GM10266 (cell line): Measurements from ENCODE around the gene CDH8.

Experiments
- DNase-seq: peaks from one replicate; pipeline ENCODE4 v3.0.0; 2012; ENCODE audit errors: extremely low spot score
- CTCF ChIP-seq: IDR thresholded peaks from 2 replicates; pipeline ENCODE4 v1.5.1; 2012; ENCODE audit warnings: mild to moderate bottlenecking, low read depth; ENCODE audit not compliant: control insufficient read depth, insufficient read depth; ENCODE audit errors: missing control alignments

The CDH8 gene

DNA sequence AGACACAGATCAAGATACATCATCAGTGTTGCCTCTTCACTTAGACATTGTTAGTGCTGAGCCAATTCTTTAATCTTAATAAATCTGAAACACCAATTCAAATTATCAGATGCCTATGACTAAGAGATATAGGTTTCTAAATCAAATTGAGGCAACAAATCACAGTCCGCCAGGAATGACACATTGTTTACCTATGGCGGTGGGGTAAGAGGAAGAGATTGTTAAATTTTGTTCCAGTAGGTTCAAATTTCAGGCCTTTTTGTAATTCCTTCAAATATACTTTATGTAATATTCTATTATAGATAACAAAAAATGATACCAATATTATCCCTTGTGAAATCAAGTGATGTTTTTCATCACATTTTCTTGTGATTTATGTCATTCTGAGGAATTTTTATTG, 145.9 kb downstream of the CDH8 start:
- no peak for DNase-seq
- TF ChIP-seq CTCF, result no peak

DNA sequence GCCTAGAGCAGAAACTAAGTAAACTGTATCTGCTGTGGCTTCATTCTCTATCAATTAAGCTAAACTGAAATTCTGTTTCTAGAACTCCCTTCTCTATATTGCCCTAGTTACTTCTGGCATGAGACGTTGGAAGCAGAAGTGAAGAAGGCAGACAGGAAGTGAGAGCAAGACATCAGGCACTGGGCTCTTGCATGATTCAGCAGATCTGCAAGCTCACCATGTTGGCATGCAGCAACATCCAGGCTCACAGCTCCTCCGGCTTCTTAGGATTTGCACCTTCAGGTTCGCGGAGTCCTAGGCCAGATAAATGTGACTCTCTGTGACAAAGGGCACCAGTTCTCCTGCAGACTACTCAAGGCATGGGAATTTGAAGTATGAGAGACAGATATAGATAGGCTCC, 148.3 kb downstream of the CDH8 start:
- DNase-seq, result no peak
- TF ChIP-seq CTCF, result no peak

- no peak for DNase-seq
Observed at GRCh38 chr16:61885343-61885742, 150.9 kb downstream of the CDH8 start.

GRCh38 chr16:61879306-61879705, 156.9 kb downstream of the CDH8 start:
- TF ChIP-seq CTCF, result no peak
- DNase-seq, result no peak

More at GRCh38 chr16:61885343-61885742, 150.9 kb downstream of the CDH8 start:
- no peak for TF ChIP-seq CTCF

GRCh38 chr16:61877436-61877835, 158.8 kb downstream of the CDH8 start:
- no peak for TF ChIP-seq CTCF
- no peak for DNase-seq

GRCh38 chr16:61872778-61873119, 163.5 kb downstream of the CDH8 start:
- TF ChIP-seq CTCF, result no peak
- DNase-seq, result no peak

DNA sequence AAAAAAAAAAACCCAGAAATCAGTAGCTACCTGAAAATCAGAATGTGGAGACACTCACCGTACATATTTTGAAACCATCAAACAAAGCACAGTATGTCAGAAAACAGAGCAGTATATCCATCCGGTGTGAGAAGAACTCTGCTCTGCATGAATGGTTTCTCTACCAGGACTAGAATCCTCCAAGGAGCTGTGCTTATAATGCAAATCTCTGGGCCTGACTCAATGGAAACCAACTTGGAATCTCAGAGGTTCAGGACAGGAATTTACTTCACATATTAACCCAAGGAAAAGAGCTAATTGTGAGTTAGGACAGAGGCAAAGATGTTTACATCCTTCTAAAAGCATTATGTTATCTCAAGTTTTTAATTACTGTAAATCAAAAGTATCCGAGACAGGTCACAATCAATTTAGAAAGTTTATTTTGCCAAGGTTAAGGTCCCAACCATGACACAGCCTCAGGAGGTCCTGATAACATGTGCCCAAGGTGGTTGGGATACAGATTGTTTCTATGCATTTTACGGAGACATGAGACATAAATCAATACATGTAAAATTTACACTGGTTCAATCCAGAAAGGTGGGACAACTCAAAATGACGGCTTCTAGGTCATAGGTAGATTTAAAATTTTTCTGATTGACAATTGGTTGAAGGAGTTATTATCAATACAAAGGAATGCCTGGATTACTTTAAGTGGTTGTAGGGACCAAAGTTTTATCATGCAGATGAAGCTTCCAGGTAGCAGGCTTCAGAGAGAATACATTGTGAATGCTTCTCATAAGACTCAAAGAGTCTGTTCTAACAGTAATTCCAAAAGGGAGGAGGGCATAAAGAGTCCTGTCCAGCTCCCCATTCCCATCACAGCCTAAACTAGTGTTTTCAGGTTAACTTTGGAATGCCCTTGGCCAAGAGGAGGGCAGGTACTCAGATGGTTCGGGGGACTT, 164.1 kb downstream of the CDH8 start:
- TF ChIP-seq CTCF, result no peak
- no peak for DNase-seq
